ENCODE results near the gene EID1.

DNA sequence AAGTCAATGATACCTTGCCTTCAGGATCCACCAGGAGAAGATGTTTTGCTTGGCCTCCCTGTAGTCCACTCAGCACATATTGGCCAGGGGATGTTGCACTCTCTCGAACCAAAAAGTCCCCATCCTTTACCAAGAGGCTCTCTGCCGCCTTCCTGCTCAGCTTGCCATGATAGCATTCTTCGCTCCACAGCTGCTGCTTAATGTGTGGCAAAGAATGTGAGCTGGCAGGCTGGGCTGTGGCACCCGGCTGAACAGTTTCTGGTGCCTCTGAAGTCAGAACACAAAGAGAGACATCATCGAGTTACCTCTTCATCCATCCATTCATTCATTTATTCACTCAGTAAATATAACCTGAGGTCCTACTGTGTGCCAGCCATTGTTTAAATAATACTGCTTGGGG, 43.2 kb upstream of the EID1 start:
- no peak for TF ChIP-seq FUS (optimal IDR thresholded peaks at IDR 0.05; ENCODE audit: low read depth, low read length)
- TF ChIP-seq MEF2D (tag; conservative IDR thresholded peaks at IDR 0.05; ENCODE audit: low read depth), result no peak
- no peak for TF ChIP-seq CTCF (IDR thresholded peaks at IDR 0.05 in 2 of 3, conservative IDR thresholded peaks at IDR 0.05 in 1 of 3; ENCODE audit: insufficient read depth in 2 of 3, low read depth in 1 of 3, low read length in 3 of 3)
- TF ChIP-seq ZNF184 (CRISPR knock-in tag; IDR thresholded peaks at IDR 0.05), result no peak
